Fibroblast of skin of scalp (primary cell): ENCODE measurements around the gene TMEM129.

Experiments
- DNase-seq: peaks from one replicate; pipeline ENCODE4 v3.0.0-alpha.2; 2013

Gene TMEM129

GRCh38 chr4:1758306-1759121 lies 37.4 kb upstream of the TMEM129 start:
- DNase-seq, result no peak

GRCh38 chr4:1757836-1758235 lies 36.7 kb upstream of the TMEM129 start:
- DNase-seq, result no peak

- no peak for DNase-seq
These were observed 36.0 kb upstream of the TMEM129 start for GRCh38 chr4:1756893-1757779.

GRCh38 chr4:1756079-1756478 lies 35.0 kb upstream of the TMEM129 start:
- DNase-seq, result no peak

GRCh38 chr4:1755297-1755696 lies 34.2 kb upstream of the TMEM129 start:
- no peak for DNase-seq

GRCh38 chr4:1754336-1754735 lies 33.2 kb upstream of the TMEM129 start:
- DNase-seq, result no peak

- DNase-seq, result no peak
These were observed 32.7 kb upstream of the TMEM129 start for GRCh38 chr4:1753697-1754311.

- no peak for DNase-seq
These were observed 32.2 kb upstream of the TMEM129 start for GRCh38 chr4:1753294-1753696.

GRCh38 chr4:1752284-1753041 lies 31.3 kb upstream of the TMEM129 start:
- DNase-seq, result no peak

GRCh38 chr4:1751919-1752283 lies 30.8 kb upstream of the TMEM129 start:
- DNase-seq, result no peak

- no peak for DNase-seq
These were observed 30.2 kb upstream of the TMEM129 start for GRCh38 chr4:1751155-1751918.

GRCh38 chr4:1750381-1751154 lies 29.4 kb upstream of the TMEM129 start:
- DNase-seq, result no peak

GRCh38 chr4:1749826-1750225 lies 28.7 kb upstream of the TMEM129 start:
- no peak for DNase-seq

GRCh38 chr4:1749370-1749769 lies 28.2 kb upstream of the TMEM129 start:
- DNase-seq, result no peak

GRCh38 chr4:1748465-1748995 lies 27.4 kb upstream of the TMEM129 start:
- peak; percentile 66 for DNase-seq

- DNase-seq, result no peak
These were observed 26.5 kb upstream of the TMEM129 start for GRCh38 chr4:1747603-1747967.

- no peak for DNase-seq
These were observed 25.9 kb upstream of the TMEM129 start for GRCh38 chr4:1746919-1747602.

- peak; percentile 68 for DNase-seq
These were observed 25.2 kb upstream of the TMEM129 start for GRCh38 chr4:1746265-1746691.

GRCh38 chr4:1745697-1746096 lies 24.6 kb upstream of the TMEM129 start:
- DNase-seq, result no peak

GRCh38 chr4:1745165-1745564 lies 24.0 kb upstream of the TMEM129 start:
- no peak for DNase-seq
